SK-N-SH treated with all-trans-retinoic acid at 6 μM for 48 hours (cell line): Measurements from ENCODE around the gene SAMSN1.

Experiments used
- PATZ1 ChIP-seq: fragments of 250-450 bp; sonication (Bioruptor Pico); IDR thresholded peaks from 2 replicates; pipeline ENCODE4 v1.8.0; 2020; ENCODE audit warnings: mild to moderate bottlenecking, moderate library complexity, borderline replicate concordance
- TCF4 ChIP-seq: fragments of 250-450 bp; sonication (Bioruptor Pico); IDR thresholded peaks from 2 replicates; pipeline ENCODE4 v1.8.0; 2021; ENCODE audit warnings: mild to moderate bottlenecking, moderate library complexity, borderline replicate concordance
- ZC3H10 ChIP-seq: fragments of 250-450 bp; sonication (Bioruptor Pico); IDR thresholded peaks from 2 replicates; pipeline ENCODE4 v1.5.1; 2021; ENCODE audit warnings: mild to moderate bottlenecking, moderate library complexity
- ZFP30 ChIP-seq: fragments of 450-650 bp; formaldehyde crosslinking; IDR thresholded peaks from 2 replicates; pipeline ENCODE4 v1.5.0; 2022; ENCODE audit warnings: mild to moderate bottlenecking, moderate library complexity
- TF ChIP-seq, protein P1 (sequence below): fragments of 250-450 bp; sonication (Bioruptor Pico); IDR thresholded peaks from 2 replicates; pipeline ENCODE4 v1.5.1; 2020; ENCODE audit warnings: low read depth, mild to moderate bottlenecking, moderate library complexity

DNA sequence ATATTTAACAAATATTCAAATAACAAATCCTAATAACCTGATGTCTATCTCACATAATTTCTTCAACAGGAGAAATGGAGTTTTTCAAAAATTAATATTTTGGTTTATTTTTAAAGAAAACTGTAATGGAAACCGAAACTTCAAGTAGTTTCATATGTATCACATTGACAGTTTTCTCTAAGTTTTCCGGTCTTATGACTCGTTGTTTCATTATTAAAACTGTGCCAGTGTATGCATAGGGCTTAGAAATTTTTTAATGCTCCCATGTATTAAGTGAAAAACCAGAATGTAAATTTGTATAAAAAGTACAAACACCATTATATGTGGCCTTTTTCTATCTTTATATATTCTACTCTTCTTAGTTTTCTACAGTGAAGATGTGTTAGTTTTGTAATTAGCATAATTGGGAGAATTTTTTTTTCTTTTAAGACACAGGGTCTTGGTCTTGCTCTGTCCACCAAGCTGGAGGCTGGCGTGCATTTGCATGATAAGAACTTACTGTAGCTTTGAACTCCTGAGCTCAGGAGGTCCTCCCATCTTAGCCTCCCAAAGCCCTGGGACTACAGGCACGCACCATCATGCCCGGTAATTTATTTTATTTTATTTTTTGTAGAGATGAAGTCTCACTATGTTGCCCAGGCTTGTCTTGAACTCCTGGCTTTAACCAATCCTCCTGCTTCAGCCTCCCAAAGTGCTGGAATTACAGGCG is 43.9 kb upstream of the SAMSN1 start:
- TF ChIP-seq, protein P1, sequence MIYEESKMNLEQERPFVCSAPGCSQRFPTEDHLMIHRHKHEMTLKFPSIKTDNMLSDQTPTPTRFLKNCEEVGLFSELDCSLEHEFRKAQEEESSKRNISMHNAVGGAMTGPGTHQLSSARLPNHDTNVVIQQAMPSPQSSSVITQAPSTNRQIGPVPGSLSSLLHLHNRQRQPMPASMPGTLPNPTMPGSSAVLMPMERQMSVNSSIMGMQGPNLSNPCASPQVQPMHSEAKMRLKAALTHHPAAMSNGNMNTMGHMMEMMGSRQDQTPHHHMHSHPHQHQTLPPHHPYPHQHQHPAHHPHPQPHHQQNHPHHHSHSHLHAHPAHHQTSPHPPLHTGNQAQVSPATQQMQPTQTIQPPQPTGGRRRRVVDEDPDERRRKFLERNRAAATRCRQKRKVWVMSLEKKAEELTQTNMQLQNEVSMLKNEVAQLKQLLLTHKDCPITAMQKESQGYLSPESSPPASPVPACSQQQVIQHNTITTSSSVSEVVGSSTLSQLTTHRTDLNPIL (CRISPR knock-in tag): no peak
- TF ChIP-seq ZC3H10 (CRISPR knock-in tag) (no peak), ZFP30 (CRISPR knock-in tag) (no peak), PATZ1 (CRISPR knock-in tag) (no peak), TCF4 (CRISPR knock-in tag) (no peak)
